Mucosa of descending colon (tissue), 3 donors: Measurements from ENCODE around the gene ST3GAL4. TPM values are rescaled to one million over a fixed set of nuclear protein-coding genes. Genes with fewer than 3 reads are reported as not detected.
"Not testable (repeated sequence)": the region's sequence is repeated elsewhere in the genome, so short reads cannot be mapped to it uniquely, and the experiment has no call there.

Source experiments
- ATAC-seq: fragments of 200-7000 bp; cut with Tn5 transposase; one replicate; pipeline ENCODE4 v1.9.1; 2020; ENCODE audit warnings: mild to moderate bottlenecking, moderate library complexity
- DNase-seq, 3 donors: peaks; one replicate each; pipeline ENCODE4 v3.0.0-alpha.2; 2020
- H3K36me3 ChIP-seq: fragments of 200-600 bp; one replicate; pipeline ENCODE4 v1.8.0; 2021; ENCODE audit warnings: low read depth, mild to moderate bottlenecking
- H3K4me1 ChIP-seq: fragments of 200-600 bp; one replicate; pipeline ENCODE4 v1.8.0; 2021; ENCODE audit warnings: low read depth, mild to moderate bottlenecking
- H3K4me3 ChIP-seq: fragments of 200-600 bp; one replicate; pipeline ENCODE4 v1.8.0; 2021; ENCODE audit warnings: mild to moderate bottlenecking
- H3K9me3 ChIP-seq: fragments of 200-600 bp; one replicate; pipeline ENCODE4 v1.8.0; 2021; ENCODE audit warnings: mild to moderate bottlenecking
- intact Hi-C, 2 donors: fragments of 100-400 bp; cut with DNase I in 1 of 2; cut with micrococcal nuclease in 1 of 2; formaldehyde crosslinking; loops; one replicate each; pipeline versions ENCODE4 v1.11.0 to v1.11.1; 2022; cut with DNase I, micrococcal nuclease
- total RNA-seq, 3 donors: library from RNA; stranded (reverse); fragmentation: NEBNext Ultra II Directional in 2 of 3; extraction: Animal tissue kit (Norgen Biotek cat#: 25700) in 2 of 3; gene quantifications; one replicate each; pipeline versions ENCODE4 v1.2.1 to v1.2.4, GENCODE V29; 2021 to 2023
- TF ChIP-seq, protein P1 (sequence below): fragments of 200-600 bp; IDR thresholded peaks from one replicate; pipeline ENCODE4 v1.8.0; 2022; ENCODE audit warnings: antibody characterized with exemption, mild to moderate bottlenecking
- donor health status: DM: no; HTN: no; CAD: no; lungs with moderate emphysema.
- donor health status: DM: no; HTN: no; CAD: no.
- donor health status: DM: no; HTN: yes; CAD: no.

The ST3GAL4 gene
- total RNA-seq, 3 donors from 2014 or later = 94.7 to 460 (median 217) TPM

DNA sequence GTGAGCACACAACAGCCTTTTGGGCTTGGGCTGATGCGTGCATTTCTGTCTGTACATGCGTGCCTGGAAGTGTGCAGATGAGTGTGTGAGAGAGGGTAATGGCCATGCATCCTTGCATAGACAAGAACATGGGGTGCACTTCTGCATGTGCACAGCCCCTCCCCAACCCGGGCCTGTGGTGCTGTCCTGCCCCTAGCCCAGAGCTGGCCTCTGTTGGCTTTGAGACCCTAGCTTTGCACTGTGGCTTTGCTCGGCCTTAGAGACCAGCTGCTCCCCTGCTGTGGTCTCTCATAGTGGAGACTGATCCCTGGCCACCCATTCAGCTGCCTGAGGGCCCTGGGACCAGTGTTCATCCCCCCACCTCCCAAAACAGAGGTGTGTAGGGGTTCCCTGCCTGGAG, 25.4 kb downstream of the ST3GAL4 start:
- DNase-seq (no peak), ATAC-seq (no peak)
- H3K4me3 ChIP-seq = no peak overlapping the region
- TF ChIP-seq, protein P1, sequence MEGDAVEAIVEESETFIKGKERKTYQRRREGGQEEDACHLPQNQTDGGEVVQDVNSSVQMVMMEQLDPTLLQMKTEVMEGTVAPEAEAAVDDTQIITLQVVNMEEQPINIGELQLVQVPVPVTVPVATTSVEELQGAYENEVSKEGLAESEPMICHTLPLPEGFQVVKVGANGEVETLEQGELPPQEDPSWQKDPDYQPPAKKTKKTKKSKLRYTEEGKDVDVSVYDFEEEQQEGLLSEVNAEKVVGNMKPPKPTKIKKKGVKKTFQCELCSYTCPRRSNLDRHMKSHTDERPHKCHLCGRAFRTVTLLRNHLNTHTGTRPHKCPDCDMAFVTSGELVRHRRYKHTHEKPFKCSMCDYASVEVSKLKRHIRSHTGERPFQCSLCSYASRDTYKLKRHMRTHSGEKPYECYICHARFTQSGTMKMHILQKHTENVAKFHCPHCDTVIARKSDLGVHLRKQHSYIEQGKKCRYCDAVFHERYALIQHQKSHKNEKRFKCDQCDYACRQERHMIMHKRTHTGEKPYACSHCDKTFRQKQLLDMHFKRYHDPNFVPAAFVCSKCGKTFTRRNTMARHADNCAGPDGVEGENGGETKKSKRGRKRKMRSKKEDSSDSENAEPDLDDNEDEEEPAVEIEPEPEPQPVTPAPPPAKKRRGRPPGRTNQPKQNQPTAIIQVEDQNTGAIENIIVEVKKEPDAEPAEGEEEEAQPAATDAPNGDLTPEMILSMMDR = no peak
- no peaks in the 10 kb centered on the region for H3K9me3 ChIP-seq
- intact Hi-C loops = no loop called here
- peaks cover 10% of the 10 kb centered on the region for H3K4me1 ChIP-seq
- H3K36me3 ChIP-seq = no peaks in the 10 kb centered on the region

DNA sequence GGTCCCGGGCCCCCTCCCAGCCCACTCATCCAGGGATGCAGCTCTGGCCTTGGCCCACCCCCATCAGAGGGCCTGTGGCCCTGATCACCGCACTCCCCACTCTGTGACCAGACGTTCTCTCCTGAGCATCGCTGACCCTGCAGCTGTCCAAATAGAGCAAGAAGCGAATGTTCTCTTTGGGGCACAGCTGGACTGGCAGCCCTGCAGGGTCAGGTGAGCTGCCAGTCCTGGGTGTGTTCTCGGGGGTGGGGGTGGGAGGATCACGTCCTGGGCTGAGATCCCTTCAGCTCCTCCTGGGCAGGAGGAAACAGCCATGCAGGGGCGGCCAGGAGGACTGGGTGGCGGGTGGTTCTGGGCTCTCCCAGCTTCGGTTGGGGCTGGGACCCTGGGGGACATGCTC, 26.5 kb downstream of the ST3GAL4 start:
- H3K4me3 ChIP-seq, H3K9me3 ChIP-seq, DNase-seq, H3K36me3 ChIP-seq, intact Hi-C loops: not testable (repeated sequence)
- peaks cover 19% of the 10 kb centered on the region for H3K4me1 ChIP-seq
- ATAC-seq = peak; percentile 9

DNA sequence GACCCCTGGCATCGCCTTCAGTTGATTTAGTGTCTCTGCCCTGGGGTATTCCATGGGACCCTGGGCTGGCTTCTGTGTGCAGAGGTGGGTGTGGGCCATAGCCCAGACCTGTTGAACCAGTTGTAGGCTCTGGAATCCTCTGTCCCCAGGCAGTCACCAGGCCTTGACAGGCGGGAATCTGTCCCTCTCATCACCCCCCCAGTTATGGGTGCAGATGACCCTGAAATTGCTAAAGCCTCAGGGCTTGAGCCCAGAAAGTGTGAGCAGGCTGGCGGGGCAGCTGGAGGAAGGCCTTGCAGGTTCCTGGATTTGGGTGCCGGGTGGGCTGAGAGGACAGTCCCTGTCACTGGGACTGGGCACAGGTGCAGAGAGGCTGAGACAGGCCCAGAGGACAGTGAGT, 27.2 kb downstream of the ST3GAL4 start:
- H3K4me1 ChIP-seq = peaks cover 26% of the 10 kb centered on the region
- H3K4me3 ChIP-seq, H3K9me3 ChIP-seq, intact Hi-C loops, H3K36me3 ChIP-seq, DNase-seq: not testable (repeated sequence)
- ATAC-seq = peak; percentile 27

DNA sequence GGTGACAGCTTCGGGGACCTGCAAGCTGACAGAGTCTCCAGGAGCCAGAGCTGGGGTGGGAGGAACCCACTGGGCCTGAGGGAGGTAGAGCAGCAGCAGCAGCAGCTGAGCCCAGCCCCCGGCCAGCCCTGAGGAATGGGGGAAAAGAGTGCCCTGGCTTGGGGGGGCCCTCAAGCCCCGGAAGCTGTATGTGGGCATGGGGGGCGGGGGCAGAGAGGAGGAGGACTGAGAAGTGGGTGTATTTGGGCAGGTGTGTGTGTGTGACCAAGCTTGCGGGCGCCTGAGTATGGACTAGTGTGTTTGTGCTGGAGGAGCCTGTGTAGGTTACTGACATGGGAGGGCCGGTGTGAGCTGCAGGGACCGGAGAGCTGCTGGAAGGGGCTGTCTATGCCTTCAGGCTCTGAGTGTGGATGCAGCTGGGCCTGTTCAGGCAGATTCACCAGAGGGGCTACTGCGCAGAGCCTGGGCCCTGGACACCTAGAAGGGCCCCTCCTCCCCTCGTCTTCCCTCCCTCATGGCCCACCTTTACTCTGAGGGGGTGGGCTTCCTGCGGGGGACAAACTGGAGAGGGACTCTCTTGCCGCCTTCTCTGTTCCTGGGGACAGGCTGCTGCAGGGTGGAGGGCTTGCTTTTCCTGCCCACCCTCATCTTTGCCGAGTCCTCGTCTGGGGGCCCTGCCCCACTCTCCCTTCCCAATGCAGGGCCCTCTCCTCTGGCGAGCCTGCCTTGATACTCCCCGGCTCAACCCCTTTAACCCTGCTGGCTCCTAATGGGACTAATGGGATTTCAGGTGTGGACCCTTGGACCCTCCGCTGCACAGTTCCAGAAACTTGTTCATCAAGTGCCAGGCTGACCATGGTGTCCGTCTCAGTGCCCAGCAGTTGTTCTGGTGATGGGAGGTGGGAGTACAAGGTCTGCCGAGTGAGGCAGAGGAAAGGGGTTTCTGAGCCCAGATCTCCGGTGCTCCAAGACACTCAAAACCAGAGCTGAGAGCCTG, 28.2 kb downstream of the ST3GAL4 start:
- Histone ChIP-seq H3K4me3 (no peak overlapping the region), H3K36me3 (no peaks in the 10 kb centered on the region), H3K4me1 (peaks cover 27% of the 10 kb centered on the region), H3K9me3 (no peaks in the 10 kb centered on the region)
- TF ChIP-seq, protein P1 = no peak
- DNase-seq (no peak), ATAC-seq (no peak)
- intact Hi-C loops = no loop called here

DNA sequence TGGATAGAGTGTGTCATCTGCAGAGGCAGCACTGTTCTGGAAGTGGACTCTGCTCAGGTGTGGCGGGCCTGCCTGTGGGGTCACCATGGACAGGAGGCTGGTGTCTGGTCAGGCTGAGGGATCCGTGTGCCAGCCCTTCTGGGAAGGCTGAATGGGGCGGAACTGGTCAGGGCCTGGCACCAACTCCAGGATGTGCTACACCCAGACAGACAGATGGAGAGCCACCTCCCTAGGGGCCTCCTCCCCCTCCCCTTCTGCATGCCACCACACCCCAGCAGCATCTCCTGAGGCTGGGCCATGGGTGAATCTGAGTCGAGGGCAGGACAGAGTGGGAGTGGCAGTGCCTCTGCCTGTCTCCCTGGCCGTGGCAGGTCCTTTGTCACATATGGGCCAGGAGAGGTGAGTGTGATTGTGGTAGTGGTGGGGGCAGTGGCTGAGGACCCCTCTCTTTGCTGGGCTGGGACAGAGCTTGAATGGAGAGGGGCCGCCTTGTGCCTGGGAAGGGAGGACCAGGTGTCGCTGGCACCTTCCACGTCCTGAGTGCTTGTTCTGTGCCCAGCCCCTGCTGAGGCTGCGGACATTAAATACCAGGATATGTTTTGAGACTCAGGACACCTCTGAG, 29.1 kb downstream of the ST3GAL4 start:
- ATAC-seq (peak; percentile 72), DNase-seq (peak; percentile 67 to 83 (median 71))
- intact Hi-C loops = no loop called here
- peaks cover 27% of the 10 kb centered on the region for H3K4me1 ChIP-seq
- no peaks in the 10 kb centered on the region for H3K36me3 ChIP-seq
- no peaks in the 10 kb centered on the region for H3K9me3 ChIP-seq
- no peak overlapping the region for H3K4me3 ChIP-seq
- TF ChIP-seq, protein P1 = no peak

DNA sequence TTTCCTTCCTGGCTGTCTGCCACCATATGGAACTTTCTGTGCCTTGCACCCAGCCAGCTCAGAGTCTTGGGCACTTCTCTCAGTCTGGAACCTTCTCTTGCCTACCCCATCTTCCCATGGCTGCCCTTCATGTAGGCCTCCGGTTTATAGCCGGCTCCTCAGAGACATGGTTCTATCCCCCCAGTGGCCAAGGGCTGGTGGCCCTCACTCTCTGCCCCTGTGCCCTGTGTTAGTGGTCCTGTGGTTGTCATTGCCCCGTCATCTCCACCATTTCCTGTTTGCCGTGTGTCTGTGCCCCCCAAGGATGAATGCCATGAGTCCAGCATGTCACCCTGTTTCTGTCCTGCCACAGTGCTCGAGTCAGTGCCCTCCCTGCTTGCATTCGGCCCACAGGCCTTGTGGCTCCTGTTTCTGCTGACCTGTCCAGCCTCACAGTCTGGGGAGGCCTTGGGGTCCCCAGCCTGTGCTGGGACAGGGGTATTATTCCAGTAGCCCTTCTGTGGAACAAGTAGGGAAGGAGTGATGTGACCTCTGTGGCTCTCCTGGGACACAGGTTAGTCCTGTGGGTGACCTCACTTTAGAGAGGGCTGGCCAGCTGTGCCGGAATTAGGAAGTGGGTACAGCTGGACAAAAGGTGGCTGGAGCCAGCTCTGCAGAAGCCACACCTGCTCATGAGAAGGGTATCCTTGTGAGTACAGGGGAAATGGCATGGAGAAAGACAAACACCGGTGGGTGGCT, 30.7 kb downstream of the ST3GAL4 start:
- no peak overlapping the region for H3K4me3 ChIP-seq
- no peak for ATAC-seq
- H3K36me3 ChIP-seq = no peaks in the 10 kb centered on the region
- peaks cover 27% of the 10 kb centered on the region for H3K4me1 ChIP-seq
- no peak for DNase-seq
- H3K9me3 ChIP-seq = no peaks in the 10 kb centered on the region
- TF ChIP-seq, protein P1 = no peak
- intact Hi-C loops = no loop called here

DNA sequence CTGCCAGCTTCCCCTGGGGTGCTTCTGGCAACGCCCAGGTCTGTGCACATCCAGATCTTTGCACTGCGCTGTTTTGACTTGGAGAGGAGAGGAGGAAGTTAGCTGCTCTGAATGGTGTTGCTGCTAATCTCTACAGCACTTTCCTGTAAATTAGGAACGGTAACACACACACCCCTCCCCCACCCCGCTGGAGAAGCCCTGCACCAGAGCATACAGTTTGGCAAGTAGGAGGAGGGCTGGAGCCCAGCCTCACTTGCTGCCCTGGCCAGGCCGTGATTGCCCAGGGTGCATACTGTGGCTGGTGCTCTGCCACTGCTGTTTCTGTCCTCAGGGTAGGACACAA, 31.2 kb downstream of the ST3GAL4 start:
- H3K4me1 ChIP-seq = peaks cover 27% of the 10 kb centered on the region
- ATAC-seq = peak; percentile 73
- H3K9me3 ChIP-seq, intact Hi-C loops, H3K4me3 ChIP-seq, H3K36me3 ChIP-seq: not testable (repeated sequence)
- peak; percentile 71 to 81 (median 74) for DNase-seq
